NCI-H146 treated with DMSO at 0.1 percent for 48 hours (cell line): ENCODE measurements around the gene HEATR5A.
"Not testable (repeated sequence)": the region's sequence is repeated elsewhere in the genome, so short reads cannot be mapped to it uniquely, and the experiment has no call there.

Experiments used
- DNase-seq: peaks from one replicate; lab custom pipeline; 2025; ENCODE audit not compliant: unreplicated experiment; lab: John Stamatoyannopoulos, UW

HEATR5A gene

GRCh38 chr14:31286456-31287293 lies 133.7 kb downstream of the HEATR5A start:
- no peak for DNase-seq

- peak; percentile 5 for DNase-seq
Measured at GRCh38 chr14:31283578-31284252, 136.6 kb downstream of the HEATR5A start.

- DNase-seq: no peak
Measured at GRCh38 chr14:31283153-31283552, 137.2 kb downstream of the HEATR5A start.

- DNase-seq: no peak
Measured at GRCh38 chr14:31280871-31281220, 139.5 kb downstream of the HEATR5A start.

- no peak for DNase-seq
Measured at GRCh38 chr14:31280132-31280870, 140.0 kb downstream of the HEATR5A start.

GRCh38 chr14:31278883-31279282 lies 141.5 kb downstream of the HEATR5A start:
- no peak for DNase-seq

- DNase-seq: no peak
Measured at GRCh38 chr14:31277085-31277484, 143.3 kb downstream of the HEATR5A start.

- not testable (repeated sequence) for DNase-seq
Measured at GRCh38 chr14:31276417-31276816, 143.9 kb downstream of the HEATR5A start.

- DNase-seq: no peak
Measured at GRCh38 chr14:31275731-31276130, 144.6 kb downstream of the HEATR5A start.

- no peak for DNase-seq
Measured at GRCh38 chr14:31271648-31272047, 148.7 kb downstream of the HEATR5A start.

- no peak for DNase-seq
Measured at GRCh38 chr14:31270196-31270772, 150.1 kb downstream of the HEATR5A start.

GRCh38 chr14:31269634-31270195 lies 150.6 kb downstream of the HEATR5A start:
- no peak for DNase-seq

GRCh38 chr14:31268216-31268615 lies 152.1 kb downstream of the HEATR5A start:
- DNase-seq: no peak

GRCh38 chr14:31266437-31267331 lies 153.7 kb downstream of the HEATR5A start:
- no peak for DNase-seq

- no peak for DNase-seq
Measured at GRCh38 chr14:31265701-31266398, 154.5 kb downstream of the HEATR5A start.

- no peak for DNase-seq
Measured at GRCh38 chr14:31263485-31264133, 156.7 kb downstream of the HEATR5A start.

GRCh38 chr14:31261859-31262731 lies 158.3 kb downstream of the HEATR5A start:
- DNase-seq: no peak

GRCh38 chr14:31261523-31261858 lies 158.9 kb downstream of the HEATR5A start:
- no peak for DNase-seq
